ENCODE results near the gene VSTM5. TPM values are rescaled to one million over a fixed set of nuclear protein-coding genes. Genes with fewer than 3 reads are reported as not detected.
"Not testable (repeated sequence)": the region's sequence is repeated elsewhere in the genome, so short reads cannot be mapped to it uniquely, and the experiment has no call there.

The VSTM5 gene
- polyA plus RNA-seq, 1 donor (not counting 4 experiments of a cell fraction or from before 2014, with no cell fraction given): 0.13 TPM

DNA sequence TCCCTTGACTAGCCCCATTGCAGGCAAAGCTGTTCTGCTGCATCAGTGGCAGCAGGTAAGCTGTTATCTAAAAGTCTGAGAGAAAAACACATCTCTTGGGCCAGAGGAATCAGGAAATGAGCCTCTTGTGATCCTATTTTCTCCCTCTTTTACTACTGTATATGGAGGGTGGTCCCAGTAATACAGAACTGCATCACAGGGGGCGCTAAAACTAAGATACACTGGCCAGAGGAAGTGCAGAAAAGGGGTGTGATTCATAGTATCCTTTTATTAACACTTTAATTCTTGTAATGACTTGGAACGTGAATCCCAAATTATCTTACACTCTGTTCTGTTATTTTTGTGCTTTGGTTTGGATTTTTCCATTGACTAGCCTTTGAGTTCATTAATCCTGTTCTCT is 75.1 kb downstream of the VSTM5 start:
- H3K4me3 ChIP-seq (ENCODE audit: control insufficient read depth in 2 of 3, extremely low read depth in 1 of 3, insufficient read depth in 2 of 3, low read depth in 1 of 3, low read length in 3 of 3): no peak overlapping the region
- TF ChIP-seq, protein P1, sequence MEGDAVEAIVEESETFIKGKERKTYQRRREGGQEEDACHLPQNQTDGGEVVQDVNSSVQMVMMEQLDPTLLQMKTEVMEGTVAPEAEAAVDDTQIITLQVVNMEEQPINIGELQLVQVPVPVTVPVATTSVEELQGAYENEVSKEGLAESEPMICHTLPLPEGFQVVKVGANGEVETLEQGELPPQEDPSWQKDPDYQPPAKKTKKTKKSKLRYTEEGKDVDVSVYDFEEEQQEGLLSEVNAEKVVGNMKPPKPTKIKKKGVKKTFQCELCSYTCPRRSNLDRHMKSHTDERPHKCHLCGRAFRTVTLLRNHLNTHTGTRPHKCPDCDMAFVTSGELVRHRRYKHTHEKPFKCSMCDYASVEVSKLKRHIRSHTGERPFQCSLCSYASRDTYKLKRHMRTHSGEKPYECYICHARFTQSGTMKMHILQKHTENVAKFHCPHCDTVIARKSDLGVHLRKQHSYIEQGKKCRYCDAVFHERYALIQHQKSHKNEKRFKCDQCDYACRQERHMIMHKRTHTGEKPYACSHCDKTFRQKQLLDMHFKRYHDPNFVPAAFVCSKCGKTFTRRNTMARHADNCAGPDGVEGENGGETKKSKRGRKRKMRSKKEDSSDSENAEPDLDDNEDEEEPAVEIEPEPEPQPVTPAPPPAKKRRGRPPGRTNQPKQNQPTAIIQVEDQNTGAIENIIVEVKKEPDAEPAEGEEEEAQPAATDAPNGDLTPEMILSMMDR (optimal IDR thresholded peaks at IDR 0.05 in 1 of 3, IDR thresholded peaks at IDR 0.05 in 1 of 3, conservative IDR thresholded peaks at IDR 0.05 in 1 of 3; ENCODE audit: extremely low read depth in 1 of 3, insufficient read depth in 2 of 3, low read length in 3 of 3): peak in 2 of 3 experiments; percentile 8 to 12
- TF ChIP-seq EZH2 (IDR thresholded peaks at IDR 0.05; ENCODE audit: low read length): no peak
- no peaks in the 10 kb centered on the region for H3K4me1 ChIP-seq (ENCODE audit: control insufficient read depth, extremely low read depth, insufficient read depth, low read length)
- DNase-seq (ENCODE audit: low read depth, low spot score) (no peak), FAIRE-seq (no peak)
- H2AFZ ChIP-seq (ENCODE audit: control insufficient read depth, low read length): no peak overlapping the region
- no peak overlapping the region for H3K27ac ChIP-seq (ENCODE audit: control insufficient read depth, insufficient read depth, low read length)
- H3K36me3 ChIP-seq (ENCODE audit: control insufficient read depth in 2 of 2, extremely low read depth in 1 of 2, insufficient read depth in 2 of 2, low read length in 2 of 2): no peaks in the 10 kb centered on the region
- H3K9me1 ChIP-seq (ENCODE audit: control insufficient read depth, extremely low read depth, insufficient read depth, low read length): no peaks in the 10 kb centered on the region
- H3K9me3 ChIP-seq (ENCODE audit: control insufficient read depth, low read depth, low read length): no peaks in the 10 kb centered on the region
- H3K79me2 ChIP-seq (ENCODE audit: control insufficient read depth, insufficient read depth, low read length): no peaks in the 10 kb centered on the region
- no peaks in the 10 kb centered on the region for H4K20me1 ChIP-seq (ENCODE audit: control insufficient read depth, extremely low read depth, insufficient read depth, low read length)
- dilution Hi-C loops (cut with MboI; ENCODE audit: extremely low pct_ligation_motif_present, low sequenced_read_pairs): no loop called here
- no peak overlapping the region for H3K4me2 ChIP-seq (ENCODE audit: control insufficient read depth, extremely low read depth, insufficient read depth, low read depth, low read length)
- H3K9ac ChIP-seq (ENCODE audit: control insufficient read depth, extremely low read depth, insufficient read depth, low read length): no peak overlapping the region
- H3K27me3 ChIP-seq (ENCODE audit: control insufficient read depth, extremely low read depth, insufficient read depth, low read length): no peaks in the 10 kb centered on the region

DNA sequence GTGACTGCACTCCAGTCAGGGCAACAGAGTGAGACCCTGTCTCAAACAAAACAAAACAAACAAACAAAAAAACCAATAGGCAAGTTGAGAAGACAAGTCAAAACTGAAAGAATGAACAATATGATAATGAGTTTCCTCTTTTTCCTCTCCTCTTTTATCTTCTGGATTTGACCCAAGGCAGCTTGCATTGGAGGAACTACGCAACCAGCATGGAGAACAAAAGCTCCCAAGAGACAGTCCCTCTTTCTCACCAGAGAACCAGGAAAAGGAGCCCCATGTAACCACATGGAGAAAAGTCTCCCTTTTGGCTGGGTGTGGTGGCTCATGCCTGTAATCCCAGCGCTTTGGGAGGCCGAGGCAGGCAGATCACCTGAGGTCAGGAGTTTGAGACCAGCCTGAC is 75.9 kb downstream of the VSTM5 start:
- H2AFZ ChIP-seq (ENCODE audit: control insufficient read depth, low read length); dilution Hi-C loops (cut with MboI; ENCODE audit: extremely low pct_ligation_motif_present, low sequenced_read_pairs); DNase-seq (ENCODE audit: low read depth, low spot score): not testable (repeated sequence)

DNA sequence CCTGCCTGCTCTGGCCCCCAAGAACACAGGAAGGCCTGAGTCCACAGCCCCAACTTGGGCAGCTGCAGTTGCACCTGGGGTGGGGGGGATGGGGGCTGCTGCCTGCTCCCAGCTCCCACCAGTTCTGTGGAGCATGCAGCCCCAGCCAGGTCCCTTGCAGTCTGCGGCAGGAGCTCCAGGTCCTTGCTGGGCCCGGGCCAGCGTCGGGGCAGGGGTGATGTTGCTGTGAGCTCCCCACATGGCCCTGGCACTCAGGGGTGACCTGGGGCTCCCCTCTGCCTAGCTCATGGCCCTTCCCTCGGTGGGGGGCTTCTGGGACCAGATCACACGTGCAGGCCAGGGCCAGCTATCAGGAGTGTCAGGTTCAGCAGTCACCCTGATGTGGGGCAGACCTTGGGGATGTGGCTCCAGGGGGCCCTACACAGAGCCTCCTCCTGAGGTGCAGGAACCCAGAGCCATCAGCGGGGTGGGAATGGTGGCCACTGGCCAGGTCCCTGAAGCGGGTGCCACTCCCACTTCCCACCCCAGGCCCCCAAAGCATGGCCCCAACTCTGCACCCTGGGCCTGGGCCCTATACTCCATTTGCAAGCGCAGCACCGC is 76.7 kb downstream of the VSTM5 start:
- no peaks in the 10 kb centered on the region for H4K20me1 ChIP-seq (ENCODE audit: control insufficient read depth, extremely low read depth, insufficient read depth, low read length)
- no peaks in the 10 kb centered on the region for H3K4me1 ChIP-seq (ENCODE audit: control insufficient read depth, extremely low read depth, insufficient read depth, low read length)
- no peak overlapping the region for H2AFZ ChIP-seq (ENCODE audit: control insufficient read depth, low read length)
- H3K9ac ChIP-seq (ENCODE audit: control insufficient read depth, extremely low read depth, insufficient read depth, low read length): no peak overlapping the region
- DNase-seq (ENCODE audit: low read depth, low spot score): no peak
- H3K4me3 ChIP-seq (ENCODE audit: control insufficient read depth in 2 of 3, extremely low read depth in 1 of 3, insufficient read depth in 2 of 3, low read depth in 1 of 3, low read length in 3 of 3): no peak overlapping the region
- no peak for FAIRE-seq
- H3K9me3 ChIP-seq (ENCODE audit: control insufficient read depth, low read depth, low read length): no peaks in the 10 kb centered on the region
- TF ChIP-seq EZH2 (IDR thresholded peaks at IDR 0.05; ENCODE audit: low read length): no peak
- TF ChIP-seq, protein P1 (optimal IDR thresholded peaks at IDR 0.05 in 1 of 3, IDR thresholded peaks at IDR 0.05 in 1 of 3, conservative IDR thresholded peaks at IDR 0.05 in 1 of 3; ENCODE audit: extremely low read depth in 1 of 3, insufficient read depth in 2 of 3, low read length in 3 of 3): no peak
- H3K9me1 ChIP-seq (ENCODE audit: control insufficient read depth, extremely low read depth, insufficient read depth, low read length): no peaks in the 10 kb centered on the region
- no peaks in the 10 kb centered on the region for H3K36me3 ChIP-seq (ENCODE audit: control insufficient read depth in 2 of 2, extremely low read depth in 1 of 2, insufficient read depth in 2 of 2, low read length in 2 of 2)
- H3K79me2 ChIP-seq (ENCODE audit: control insufficient read depth, insufficient read depth, low read length): no peaks in the 10 kb centered on the region
- no peak overlapping the region for H3K4me2 ChIP-seq (ENCODE audit: control insufficient read depth, extremely low read depth, insufficient read depth, low read depth, low read length)
- H3K27me3 ChIP-seq (ENCODE audit: control insufficient read depth, extremely low read depth, insufficient read depth, low read length): no peaks in the 10 kb centered on the region
- dilution Hi-C loops (cut with MboI; ENCODE audit: extremely low pct_ligation_motif_present, low sequenced_read_pairs): no loop called here
- H3K27ac ChIP-seq (ENCODE audit: control insufficient read depth, insufficient read depth, low read length): no peak overlapping the region

More for the DNA sequence above, 75.9 kb downstream of the VSTM5 start:
- not testable (repeated sequence) for FAIRE-seq; H3K27ac ChIP-seq (ENCODE audit: control insufficient read depth, insufficient read depth, low read length); H4K20me1 ChIP-seq (ENCODE audit: control insufficient read depth, extremely low read depth, insufficient read depth, low read length); H3K9me1 ChIP-seq (ENCODE audit: control insufficient read depth, extremely low read depth, insufficient read depth, low read length); H3K79me2 ChIP-seq (ENCODE audit: control insufficient read depth, insufficient read depth, low read length); H3K9me3 ChIP-seq (ENCODE audit: control insufficient read depth, low read depth, low read length); H3K4me1 ChIP-seq (ENCODE audit: control insufficient read depth, extremely low read depth, insufficient read depth, low read length); H3K4me3 ChIP-seq (ENCODE audit: control insufficient read depth in 2 of 3, extremely low read depth in 1 of 3, insufficient read depth in 2 of 3, low read depth in 1 of 3, low read length in 3 of 3); H3K36me3 ChIP-seq (ENCODE audit: control insufficient read depth in 2 of 2, extremely low read depth in 1 of 2, insufficient read depth in 2 of 2, low read length in 2 of 2); H3K27me3 ChIP-seq (ENCODE audit: control insufficient read depth, extremely low read depth, insufficient read depth, low read length); H3K9ac ChIP-seq (ENCODE audit: control insufficient read depth, extremely low read depth, insufficient read depth, low read length); H3K4me2 ChIP-seq (ENCODE audit: control insufficient read depth, extremely low read depth, insufficient read depth, low read depth, low read length)
